SK-N-SH (cell line): Measurements from ENCODE around the gene WDR62. TPM values are rescaled to one million over a fixed set of nuclear protein-coding genes. Genes with fewer than 3 reads are reported as not detected.

Experiments used
- CTCF ChIA-PET: fragments of 300-600, 350-600 bp; formaldehyde crosslinking; extraction: SDS; loops from one replicate; lab custom pipeline; 2021; lab: Yijun Ruan, JAX
- POLR2A ChIA-PET: fragments of 350-600 bp; sonication (Branson Sonifier 250); formaldehyde crosslinking; extraction: SDS; loops from one replicate; lab custom pipeline; 2020; ENCODE audit warnings: antibody characterized with exemption, inconsistent platforms; lab: Yijun Ruan, JAX
- DNase-seq: peaks from one replicate; pipeline ENCODE4 v3.0.0; 2012
- H2AFZ ChIP-seq: fragments of 200-600 bp; sonication (generic); 2 replicates; pipeline ENCODE4 v1.8.1; 2016; ENCODE audit warnings: antibody characterized with exemption, mild to moderate bottlenecking, low read depth
- H3F3A ChIP-seq: fragments of 200-600 bp; sonication (generic); replicated peaks from 2 replicates; pipeline ENCODE3; 2016; ENCODE audit warnings: antibody characterized with exemption, mild to moderate bottlenecking; ENCODE audit not compliant: insufficient read depth
- H3K27ac ChIP-seq, 2 experiments: fragments of 200-500 bp in 1 of 2; fragments of 200-600 bp in 1 of 2; sonication (Bioruptor generic) in 1 of 2; sonication (generic), shearing (Covaris generic) in 1 of 2; 2 replicates each; pipeline versions ENCODE4 v1.5.1 to v1.6.1; 2014 to 2016; ENCODE audit warnings: low read depth in 2 of 2, inconsistent platforms in 1 of 2, low read length in 1 of 2, mild to moderate bottlenecking in 1 of 2, mixed read lengths in 1 of 2
- H3K27me3 ChIP-seq: fragments of 200-600 bp; sonication (generic), shearing (Covaris generic); 2 replicates; pipeline ENCODE4 v1.6.1; 2016; ENCODE audit warnings: mixed run types; ENCODE audit not compliant: insufficient read depth
- H3K36me3 ChIP-seq, 2 experiments: fragments of 200-500 bp in 1 of 2; fragments of 200-600 bp in 1 of 2; sonication (Bioruptor generic) in 1 of 2; sonication (generic) in 1 of 2; replicated peaks in 1 of 2; 2 replicates each; pipeline versions ENCODE3 to v1.5.1; 2014 to 2016; ENCODE audit warnings: low read length in 1 of 2, mild to moderate bottlenecking in 1 of 2; ENCODE audit not compliant: insufficient read depth in 2 of 2, control insufficient read depth in 1 of 2
- H3K4me1 ChIP-seq, 2 experiments: fragments of 200-500 bp in 1 of 2; fragments of 200-600 bp in 1 of 2; sonication (Bioruptor generic) in 1 of 2; sonication (generic), shearing (Covaris generic) in 1 of 2; 2 replicates each; pipeline versions ENCODE4 v1.5.1 to v1.6.1; 2014 to 2016; ENCODE audit warnings: low read depth in 1 of 2, low read length in 1 of 2, mixed run types in 1 of 2; ENCODE audit not compliant: insufficient read depth in 2 of 2, control insufficient read depth in 1 of 2
- H3K4me2 ChIP-seq: fragments of 200-600 bp; sonication (generic), shearing (Covaris generic); 2 replicates; pipeline ENCODE4 v1.6.1; 2017; ENCODE audit warnings: mixed run types
- H3K4me3 ChIP-seq, 2 experiments: fragments of 200-500 bp in 1 of 2; fragments of 200-600 bp in 1 of 2; sonication (Bioruptor generic) in 1 of 2; sonication (generic), shearing (Covaris generic) in 1 of 2; 2 replicates each; pipeline versions ENCODE4 v1.5.1 to v1.8.1; 2014 to 2016; ENCODE audit warnings: low read depth in 2 of 2, inconsistent platforms in 1 of 2, low read length in 1 of 2, mild to moderate bottlenecking in 1 of 2, mixed read lengths in 1 of 2, moderate library complexity in 1 of 2
- H3K79me2 ChIP-seq: fragments of 200-600 bp; sonication (generic); 2 replicates; pipeline ENCODE4 v1.8.1; 2017; ENCODE audit warnings: mild to moderate bottlenecking; ENCODE audit not compliant: insufficient read depth
- H3K9ac ChIP-seq: fragments of 200-600 bp; sonication (generic); 2 replicates; pipeline ENCODE4 v1.6.1; 2017; ENCODE audit warnings: mixed run types
- H3K9me2 ChIP-seq: fragments of 200-600 bp; sonication (generic); 2 replicates; pipeline ENCODE4 v1.6.1; 2017; ENCODE audit warnings: mixed run types
- H3K9me3 ChIP-seq: fragments of 200-600 bp; sonication (generic); 2 replicates; pipeline ENCODE4 v1.6.1; 2017; ENCODE audit warnings: mixed run types, mild to moderate bottlenecking, moderate library complexity
- H4K20me1 ChIP-seq: fragments of 200-600 bp; sonication (generic); 2 replicates; pipeline ENCODE4 v1.6.1; 2017; ENCODE audit warnings: mild to moderate bottlenecking, mixed run types; ENCODE audit not compliant: insufficient read depth
- CHD2 ChIP-seq: fragments of 150-350 bp; IDR thresholded peaks from 2 replicates; pipeline ENCODE4 v1.6.1; 2018; ENCODE audit warnings: low read length; ENCODE audit not compliant: partially characterized antibody
- ELF1 ChIP-seq: IDR thresholded peaks from 2 replicates; pipeline ENCODE4 v1.4.0; 2012
- FOXM1 ChIP-seq: IDR thresholded peaks from 2 replicates; pipeline ENCODE4 v1.4.0; 2012; ENCODE audit warnings: low read depth, mild to moderate bottlenecking
- GABPA ChIP-seq: IDR thresholded peaks from 2 replicates; pipeline ENCODE4 v1.4.0; 2012; ENCODE audit warnings: low read depth, mild to moderate bottlenecking
- GATA2 ChIP-seq: sonication (generic); formaldehyde crosslinking; IDR thresholded peaks from 2 replicates; pipeline ENCODE4 v1.5.0; 2020; ENCODE audit warnings: mild to moderate bottlenecking, missing genetic modification reagents
- MEF2A ChIP-seq: IDR thresholded peaks from 2 replicates; pipeline ENCODE4 v1.4.0; 2012; ENCODE audit warnings: low read depth, borderline replicate concordance
- NFIC ChIP-seq: IDR thresholded peaks from 2 replicates; pipeline ENCODE4 v1.4.0; 2012; ENCODE audit warnings: borderline replicate concordance
- RFX5 ChIP-seq: IDR thresholded peaks from 2 replicates; pipeline ENCODE4 v1.6.1; 2012; ENCODE audit warnings: mild to moderate bottlenecking, improper control_type of control experiment, low read length
- RXRA ChIP-seq: IDR thresholded peaks from 2 replicates; pipeline ENCODE4 v1.4.0; 2012; ENCODE audit warnings: low read depth, mild to moderate bottlenecking, borderline replicate concordance
- SIN3A ChIP-seq: IDR thresholded peaks from 2 replicates; pipeline ENCODE4 v1.6.1; 2012; ENCODE audit warnings: low read depth, mild to moderate bottlenecking, low read length, moderate library complexity, borderline replicate concordance
- TCF12 ChIP-seq: IDR thresholded peaks from 2 replicates; pipeline ENCODE4 v1.4.0; 2012
- TEAD4 ChIP-seq: IDR thresholded peaks from 2 replicates; pipeline ENCODE4 v1.4.0; 2012; ENCODE audit warnings: mild to moderate bottlenecking, borderline replicate concordance; ENCODE audit not compliant: insufficient read depth
- YY1 ChIP-seq: IDR thresholded peaks from 2 replicates; pipeline ENCODE4 v1.4.0; 2012; ENCODE audit warnings: low read depth, mild to moderate bottlenecking
- WGBS: methylation state at CpG from one replicate; pipeline ENCODE4 v1.1.6; 2017; ENCODE audit warnings: low lambda C conversion rate; 5-methylcytosine and 5-hydroxymethylcytosine counted together
- polyA plus RNA-seq, 3 experiments: library from polyadenylated mRNA; depleted of rRNA; stranded (reverse); fragments of >200 nt; gene quantifications; 2 replicates each; pipeline ENCODE4 v1.2.3, GENCODE V29; 2012
- TF ChIP-seq, protein P1 (sequence below): fragments of 200-600 bp; sonication (generic); IDR thresholded peaks from 2 replicates; pipeline ENCODE4 v1.6.1; 2017; ENCODE audit warnings: antibody characterized with exemption, mild to moderate bottlenecking, moderate library complexity
- TF ChIP-seq, protein P2 (sequence below): IDR thresholded peaks from 2 replicates; pipeline ENCODE4 v1.4.0; 2012; ENCODE audit warnings: low read depth, borderline replicate concordance
- TF ChIP-seq, protein P3 (sequence below): IDR thresholded peaks from 2 replicates; pipeline ENCODE4; 2012
- TF ChIP-seq, protein P4 (sequence below): fragments of 150-350 bp; IDR thresholded peaks from 2 replicates; pipeline ENCODE4 v1.6.1; 2017; ENCODE audit warnings: antibody characterized with exemption, low read length, low read depth, borderline replicate concordance
- TF ChIP-seq, protein P5 (sequence below): IDR thresholded peaks from 2 replicates; pipeline ENCODE4 v1.6.1; 2012; ENCODE audit warnings: mild to moderate bottlenecking, low read depth, low read length, moderate library complexity
- TF ChIP-seq, protein P6 (sequence below): fragments of 150-350 bp; IDR thresholded peaks from 2 replicates; pipeline ENCODE4 v1.6.1; 2016; ENCODE audit warnings: mild to moderate bottlenecking, low read depth, low read length
- TF ChIP-seq, protein P7 (sequence below): IDR thresholded peaks from 2 replicates; pipeline ENCODE4 v1.4.0; 2012; ENCODE audit warnings: low read depth

The WDR62 gene
- polyA plus RNA-seq, 1 of the 3 experiments (the other 2 are of a cell fraction) = 5.3 TPM

DNA sequence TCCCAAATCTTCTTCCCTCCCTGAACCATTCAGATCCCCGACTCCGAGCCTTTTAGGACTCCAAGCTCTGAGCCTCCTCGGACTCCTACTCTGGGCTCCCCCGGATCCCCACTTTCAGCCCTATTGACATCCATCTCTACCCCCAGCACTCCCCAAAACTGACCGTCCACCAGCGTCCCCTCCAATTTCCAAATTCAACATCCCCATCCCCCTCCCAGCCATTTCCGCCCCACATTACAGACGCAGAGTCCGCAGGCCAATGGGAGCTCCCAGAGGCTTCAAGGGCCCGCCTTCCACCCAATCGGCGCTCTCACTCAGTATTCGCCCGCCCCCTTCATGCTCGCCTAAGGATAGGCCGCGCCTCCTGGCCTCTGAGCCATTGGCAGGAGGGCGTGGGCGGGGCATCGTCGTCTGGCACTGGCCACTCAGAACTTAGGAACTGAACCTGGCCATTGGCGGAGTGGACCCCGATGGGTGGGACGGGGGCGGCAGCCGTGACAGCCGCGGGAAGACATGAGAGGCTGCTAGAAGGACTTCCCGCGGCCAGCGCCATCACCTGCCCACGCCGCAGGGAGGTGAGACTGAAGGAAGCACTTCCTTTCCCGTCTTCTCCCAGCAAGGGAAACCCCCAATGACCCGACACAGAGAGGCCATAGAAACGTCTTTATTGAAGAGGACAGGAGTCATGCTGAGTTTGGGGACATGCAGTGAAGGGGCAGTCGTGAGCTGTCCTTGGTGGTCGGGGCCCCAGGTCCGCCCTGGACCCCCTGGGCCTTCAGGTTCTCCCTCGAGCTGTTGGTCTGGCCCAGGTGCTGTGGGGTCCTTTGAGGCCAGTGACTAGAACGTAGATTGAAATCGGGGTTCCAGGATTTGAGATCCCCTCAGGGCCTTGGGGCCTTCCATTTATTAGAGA lies 40.4 kb upstream of the WDR62 start, which contains the start of gene ALKBH6:
Gene ALKBH6, minus strand, starts transcription at position 202 of the 913 bp plus-strand sequence. CDS start 816 bp downstream, outside the sequence.
- Histone ChIP-seq H3K79me2 (peaks cover 8% of the 10 kb centered on the region; the same call in 1 of the 2 replicates), H3K9me2 (no peaks in the 10 kb centered on the region), H4K20me1 (no peaks in the 10 kb centered on the region), H3K36me3 (peaks cover 0 to 24% of the 10 kb centered on the region in 2 experiments), H3F3A (no peaks in the 10 kb centered on the region), H3K9me3 (no peaks in the 10 kb centered on the region), H2AFZ (peak within 1 kb of the TSS; percentile 71), H3K9ac (peak within 1 kb of the TSS; percentile 78), H3K4me2 (peak within 1 kb of the TSS; percentile 92), H3K4me3 (peak within 1 kb of the TSS; percentile 70 to 80), H3K27me3 (no peaks in the 10 kb centered on the region), H3K27ac (peak within 1 kb of the TSS; percentile 20 to 58; a peak in 2 of 4 replicates), H3K4me1 (peaks cover 5 to 21% of the 10 kb centered on the region in 2 experiments; a peak in 2 of 4 replicates)
- WGBS = under 1% methylated on average over 34 of the region's 42 CpGs
- ChIA-PET POLR2A (interaction anchor here (0.8 to 1.4 kb wide), 4 partner anchors 18 to 114 kb away, joined by 4 to 6 read pairs (median 4); partner anchors contain the start of genes NFKBID, THAP8 and WDR62), CTCF (interaction anchor here (0.8 to 1.5 kb wide), 3 partner anchors 16 to 77 kb away, joined by 3 read pairs; no protein-coding TSS in a partner anchor)
- DNase-seq = peak; percentile 98
- no peak for TF ChIP-seq GATA2 (CRISPR knock-in tag)
- TF ChIP-seq GABPA = peak; percentile 58; the same call in 1 of the 2 replicates
- TF ChIP-seq CHD2 = peak; percentile 97
- TF ChIP-seq, protein P1, sequence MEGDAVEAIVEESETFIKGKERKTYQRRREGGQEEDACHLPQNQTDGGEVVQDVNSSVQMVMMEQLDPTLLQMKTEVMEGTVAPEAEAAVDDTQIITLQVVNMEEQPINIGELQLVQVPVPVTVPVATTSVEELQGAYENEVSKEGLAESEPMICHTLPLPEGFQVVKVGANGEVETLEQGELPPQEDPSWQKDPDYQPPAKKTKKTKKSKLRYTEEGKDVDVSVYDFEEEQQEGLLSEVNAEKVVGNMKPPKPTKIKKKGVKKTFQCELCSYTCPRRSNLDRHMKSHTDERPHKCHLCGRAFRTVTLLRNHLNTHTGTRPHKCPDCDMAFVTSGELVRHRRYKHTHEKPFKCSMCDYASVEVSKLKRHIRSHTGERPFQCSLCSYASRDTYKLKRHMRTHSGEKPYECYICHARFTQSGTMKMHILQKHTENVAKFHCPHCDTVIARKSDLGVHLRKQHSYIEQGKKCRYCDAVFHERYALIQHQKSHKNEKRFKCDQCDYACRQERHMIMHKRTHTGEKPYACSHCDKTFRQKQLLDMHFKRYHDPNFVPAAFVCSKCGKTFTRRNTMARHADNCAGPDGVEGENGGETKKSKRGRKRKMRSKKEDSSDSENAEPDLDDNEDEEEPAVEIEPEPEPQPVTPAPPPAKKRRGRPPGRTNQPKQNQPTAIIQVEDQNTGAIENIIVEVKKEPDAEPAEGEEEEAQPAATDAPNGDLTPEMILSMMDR = no peak
- no peak for TF ChIP-seq RXRA
- TF ChIP-seq, protein P2, sequence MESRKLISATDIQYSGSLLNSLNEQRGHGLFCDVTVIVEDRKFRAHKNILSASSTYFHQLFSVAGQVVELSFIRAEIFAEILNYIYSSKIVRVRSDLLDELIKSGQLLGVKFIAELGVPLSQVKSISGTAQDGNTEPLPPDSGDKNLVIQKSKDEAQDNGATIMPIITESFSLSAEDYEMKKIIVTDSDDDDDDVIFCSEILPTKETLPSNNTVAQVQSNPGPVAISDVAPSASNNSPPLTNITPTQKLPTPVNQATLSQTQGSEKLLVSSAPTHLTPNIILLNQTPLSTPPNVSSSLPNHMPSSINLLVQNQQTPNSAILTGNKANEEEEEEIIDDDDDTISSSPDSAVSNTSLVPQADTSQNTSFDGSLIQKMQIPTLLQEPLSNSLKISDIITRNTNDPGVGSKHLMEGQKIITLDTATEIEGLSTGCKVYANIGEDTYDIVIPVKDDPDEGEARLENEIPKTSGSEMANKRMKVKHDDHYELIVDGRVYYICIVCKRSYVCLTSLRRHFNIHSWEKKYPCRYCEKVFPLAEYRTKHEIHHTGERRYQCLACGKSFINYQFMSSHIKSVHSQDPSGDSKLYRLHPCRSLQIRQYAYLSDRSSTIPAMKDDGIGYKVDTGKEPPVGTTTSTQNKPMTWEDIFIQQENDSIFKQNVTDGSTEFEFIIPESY = no peak
- TF ChIP-seq TEAD4 = no peak
- no peak for TF ChIP-seq TCF12
- no peak for TF ChIP-seq NFIC
- TF ChIP-seq, protein P3, sequence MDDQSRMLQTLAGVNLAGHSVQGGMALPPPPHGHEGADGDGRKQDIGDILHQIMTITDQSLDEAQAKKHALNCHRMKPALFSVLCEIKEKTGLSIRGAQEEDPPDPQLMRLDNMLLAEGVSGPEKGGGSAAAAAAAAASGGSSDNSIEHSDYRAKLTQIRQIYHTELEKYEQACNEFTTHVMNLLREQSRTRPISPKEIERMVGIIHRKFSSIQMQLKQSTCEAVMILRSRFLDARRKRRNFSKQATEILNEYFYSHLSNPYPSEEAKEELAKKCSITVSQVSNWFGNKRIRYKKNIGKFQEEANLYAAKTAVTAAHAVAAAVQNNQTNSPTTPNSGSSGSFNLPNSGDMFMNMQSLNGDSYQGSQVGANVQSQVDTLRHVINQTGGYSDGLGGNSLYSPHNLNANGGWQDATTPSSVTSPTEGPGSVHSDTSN = peak; percentile 57
- TF ChIP-seq, protein P4, sequence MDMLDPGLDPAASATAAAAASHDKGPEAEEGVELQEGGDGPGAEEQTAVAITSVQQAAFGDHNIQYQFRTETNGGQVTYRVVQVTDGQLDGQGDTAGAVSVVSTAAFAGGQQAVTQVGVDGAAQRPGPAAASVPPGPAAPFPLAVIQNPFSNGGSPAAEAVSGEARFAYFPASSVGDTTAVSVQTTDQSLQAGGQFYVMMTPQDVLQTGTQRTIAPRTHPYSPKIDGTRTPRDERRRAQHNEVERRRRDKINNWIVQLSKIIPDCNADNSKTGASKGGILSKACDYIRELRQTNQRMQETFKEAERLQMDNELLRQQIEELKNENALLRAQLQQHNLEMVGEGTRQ = no peak
- peak; percentile 92; the same call in 1 of the 2 replicates for TF ChIP-seq SIN3A
- TF ChIP-seq MEF2A = no peak
- TF ChIP-seq RFX5 = 0 out of 2 replicates have a peak, but pooled peaks have one; percentile 14
- TF ChIP-seq, protein P5, sequence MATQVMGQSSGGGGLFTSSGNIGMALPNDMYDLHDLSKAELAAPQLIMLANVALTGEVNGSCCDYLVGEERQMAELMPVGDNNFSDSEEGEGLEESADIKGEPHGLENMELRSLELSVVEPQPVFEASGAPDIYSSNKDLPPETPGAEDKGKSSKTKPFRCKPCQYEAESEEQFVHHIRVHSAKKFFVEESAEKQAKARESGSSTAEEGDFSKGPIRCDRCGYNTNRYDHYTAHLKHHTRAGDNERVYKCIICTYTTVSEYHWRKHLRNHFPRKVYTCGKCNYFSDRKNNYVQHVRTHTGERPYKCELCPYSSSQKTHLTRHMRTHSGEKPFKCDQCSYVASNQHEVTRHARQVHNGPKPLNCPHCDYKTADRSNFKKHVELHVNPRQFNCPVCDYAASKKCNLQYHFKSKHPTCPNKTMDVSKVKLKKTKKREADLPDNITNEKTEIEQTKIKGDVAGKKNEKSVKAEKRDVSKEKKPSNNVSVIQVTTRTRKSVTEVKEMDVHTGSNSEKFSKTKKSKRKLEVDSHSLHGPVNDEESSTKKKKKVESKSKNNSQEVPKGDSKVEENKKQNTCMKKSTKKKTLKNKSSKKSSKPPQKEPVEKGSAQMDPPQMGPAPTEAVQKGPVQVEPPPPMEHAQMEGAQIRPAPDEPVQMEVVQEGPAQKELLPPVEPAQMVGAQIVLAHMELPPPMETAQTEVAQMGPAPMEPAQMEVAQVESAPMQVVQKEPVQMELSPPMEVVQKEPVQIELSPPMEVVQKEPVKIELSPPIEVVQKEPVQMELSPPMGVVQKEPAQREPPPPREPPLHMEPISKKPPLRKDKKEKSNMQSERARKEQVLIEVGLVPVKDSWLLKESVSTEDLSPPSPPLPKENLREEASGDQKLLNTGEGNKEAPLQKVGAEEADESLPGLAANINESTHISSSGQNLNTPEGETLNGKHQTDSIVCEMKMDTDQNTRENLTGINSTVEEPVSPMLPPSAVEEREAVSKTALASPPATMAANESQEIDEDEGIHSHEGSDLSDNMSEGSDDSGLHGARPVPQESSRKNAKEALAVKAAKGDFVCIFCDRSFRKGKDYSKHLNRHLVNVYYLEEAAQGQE = peak; percentile 75
- peak; percentile 9; the same call in 1 of the 2 replicates for TF ChIP-seq YY1
- TF ChIP-seq, protein P6, sequence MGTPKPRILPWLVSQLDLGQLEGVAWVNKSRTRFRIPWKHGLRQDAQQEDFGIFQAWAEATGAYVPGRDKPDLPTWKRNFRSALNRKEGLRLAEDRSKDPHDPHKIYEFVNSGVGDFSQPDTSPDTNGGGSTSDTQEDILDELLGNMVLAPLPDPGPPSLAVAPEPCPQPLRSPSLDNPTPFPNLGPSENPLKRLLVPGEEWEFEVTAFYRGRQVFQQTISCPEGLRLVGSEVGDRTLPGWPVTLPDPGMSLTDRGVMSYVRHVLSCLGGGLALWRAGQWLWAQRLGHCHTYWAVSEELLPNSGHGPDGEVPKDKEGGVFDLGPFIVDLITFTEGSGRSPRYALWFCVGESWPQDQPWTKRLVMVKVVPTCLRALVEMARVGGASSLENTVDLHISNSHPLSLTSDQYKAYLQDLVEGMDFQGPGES = peak; percentile 85
- TF ChIP-seq, protein P7, sequence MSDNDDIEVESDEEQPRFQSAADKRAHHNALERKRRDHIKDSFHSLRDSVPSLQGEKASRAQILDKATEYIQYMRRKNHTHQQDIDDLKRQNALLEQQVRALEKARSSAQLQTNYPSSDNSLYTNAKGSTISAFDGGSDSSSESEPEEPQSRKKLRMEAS = peak; percentile 69
- peak; percentile 86; the same call in 1 of the 2 replicates for TF ChIP-seq ELF1
- no peak for TF ChIP-seq FOXM1
